Right hindlimb (tissue), 1 donor: Measurements from ENCODE around the gene EN2.

Experiments
- DNase-seq: peaks from one replicate; pipeline ENCODE4 v3.0.0-alpha.2; 2018

EN2 gene

DNA sequence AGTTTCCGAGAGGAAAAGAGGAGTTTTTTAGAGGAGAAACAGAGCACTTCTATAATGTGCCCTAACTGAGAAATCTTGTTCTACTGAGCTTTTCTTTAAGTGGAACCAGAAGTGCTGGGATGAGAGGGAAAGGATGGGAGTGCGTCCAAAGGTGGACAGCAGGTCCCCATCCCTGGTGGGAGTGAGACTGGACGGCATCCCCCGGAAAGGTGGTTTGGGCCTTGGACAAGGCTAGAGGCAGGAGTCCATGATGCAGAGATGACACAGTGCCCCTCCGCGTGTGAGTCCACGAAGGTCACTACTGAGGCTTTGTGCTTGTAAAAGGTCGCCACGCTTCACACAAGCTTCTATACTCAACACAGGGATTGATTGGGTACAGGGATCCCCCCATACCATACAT lies 6.1 kb upstream of the EN2 start:
- no peak for DNase-seq

DNA sequence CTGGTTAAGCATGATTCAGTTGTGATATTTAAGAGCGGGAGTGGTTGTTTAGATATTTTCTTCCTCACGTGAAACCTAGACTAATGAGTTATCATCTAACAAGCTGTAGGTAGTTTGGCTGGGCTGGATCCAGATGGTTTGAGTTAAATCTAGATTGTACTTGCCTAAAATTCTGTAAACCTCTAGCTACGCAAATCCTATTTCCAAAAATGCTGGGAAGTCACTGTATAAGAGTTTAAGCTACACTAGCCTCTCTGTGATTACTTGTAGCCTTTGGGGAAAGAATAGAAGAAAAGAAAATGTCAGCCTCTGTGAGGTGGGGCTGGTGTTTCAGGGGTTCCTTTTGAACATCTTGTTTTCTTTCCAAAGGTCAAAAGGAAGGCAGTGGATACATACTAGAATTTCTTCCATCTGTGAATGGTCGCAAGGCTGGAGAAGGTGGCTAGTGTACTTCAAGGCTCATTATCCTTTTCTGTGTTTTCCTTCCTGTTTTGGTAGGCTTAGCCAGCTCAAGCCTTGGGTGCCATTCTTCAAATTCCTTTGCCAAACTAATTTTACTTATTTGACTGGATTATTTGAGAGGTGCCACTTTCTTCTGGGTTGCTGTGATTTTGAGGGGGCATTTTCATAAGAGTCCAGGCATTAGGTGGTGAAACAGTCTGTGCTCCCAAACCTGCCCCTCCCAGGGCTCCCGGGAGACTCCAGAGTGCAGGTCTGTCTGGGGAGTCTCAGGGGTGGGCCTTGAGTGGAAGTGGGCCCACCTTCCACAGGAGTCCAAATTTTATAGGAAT lies 5.2 kb upstream of the EN2 start:
- DNase-seq = no peak

DNA sequence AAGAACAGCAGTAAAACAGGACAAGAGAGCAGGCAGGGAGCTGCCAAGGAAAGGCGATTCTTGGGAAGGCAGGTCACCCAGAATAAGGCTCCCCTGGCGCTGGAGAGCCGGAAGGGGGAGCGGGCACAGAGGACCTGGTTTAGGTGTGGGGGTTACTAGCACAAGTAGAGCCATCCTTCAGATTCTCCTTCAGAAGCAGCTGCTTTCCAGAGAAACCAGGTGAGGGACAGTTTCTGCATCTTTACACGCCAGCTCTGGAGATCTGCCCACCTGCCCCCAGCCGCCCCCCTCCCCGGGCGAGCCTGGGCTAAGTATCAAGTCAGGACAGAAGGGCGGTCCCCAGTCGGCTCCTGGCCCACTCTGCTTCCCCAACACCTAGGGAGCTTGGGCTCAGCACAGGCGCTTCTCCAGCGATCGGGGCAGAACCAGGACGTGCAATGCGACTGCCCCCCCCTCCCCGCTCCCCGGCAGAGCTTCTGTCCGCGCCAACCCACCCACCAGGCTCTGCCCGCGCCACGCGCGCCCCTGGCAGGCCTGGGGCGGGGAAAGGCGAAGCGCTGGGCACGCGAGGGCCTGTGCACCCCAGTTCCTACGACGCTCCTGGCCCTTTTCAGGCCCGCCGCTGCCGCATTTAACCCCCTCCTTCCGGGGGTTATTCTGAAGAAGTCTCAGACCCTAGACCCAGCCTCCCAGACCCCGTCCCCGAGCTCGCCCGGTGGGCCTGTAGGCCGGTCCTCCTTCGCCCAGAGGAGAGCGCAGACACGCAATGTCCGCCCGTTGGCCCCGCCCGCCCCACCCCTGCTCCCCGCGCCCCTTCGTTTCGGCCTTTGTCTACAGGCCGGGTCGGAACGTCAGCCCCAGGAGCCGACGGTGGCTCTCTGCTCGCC lies 4.4 kb upstream of the EN2 start:
- DNase-seq = no peak

DNA sequence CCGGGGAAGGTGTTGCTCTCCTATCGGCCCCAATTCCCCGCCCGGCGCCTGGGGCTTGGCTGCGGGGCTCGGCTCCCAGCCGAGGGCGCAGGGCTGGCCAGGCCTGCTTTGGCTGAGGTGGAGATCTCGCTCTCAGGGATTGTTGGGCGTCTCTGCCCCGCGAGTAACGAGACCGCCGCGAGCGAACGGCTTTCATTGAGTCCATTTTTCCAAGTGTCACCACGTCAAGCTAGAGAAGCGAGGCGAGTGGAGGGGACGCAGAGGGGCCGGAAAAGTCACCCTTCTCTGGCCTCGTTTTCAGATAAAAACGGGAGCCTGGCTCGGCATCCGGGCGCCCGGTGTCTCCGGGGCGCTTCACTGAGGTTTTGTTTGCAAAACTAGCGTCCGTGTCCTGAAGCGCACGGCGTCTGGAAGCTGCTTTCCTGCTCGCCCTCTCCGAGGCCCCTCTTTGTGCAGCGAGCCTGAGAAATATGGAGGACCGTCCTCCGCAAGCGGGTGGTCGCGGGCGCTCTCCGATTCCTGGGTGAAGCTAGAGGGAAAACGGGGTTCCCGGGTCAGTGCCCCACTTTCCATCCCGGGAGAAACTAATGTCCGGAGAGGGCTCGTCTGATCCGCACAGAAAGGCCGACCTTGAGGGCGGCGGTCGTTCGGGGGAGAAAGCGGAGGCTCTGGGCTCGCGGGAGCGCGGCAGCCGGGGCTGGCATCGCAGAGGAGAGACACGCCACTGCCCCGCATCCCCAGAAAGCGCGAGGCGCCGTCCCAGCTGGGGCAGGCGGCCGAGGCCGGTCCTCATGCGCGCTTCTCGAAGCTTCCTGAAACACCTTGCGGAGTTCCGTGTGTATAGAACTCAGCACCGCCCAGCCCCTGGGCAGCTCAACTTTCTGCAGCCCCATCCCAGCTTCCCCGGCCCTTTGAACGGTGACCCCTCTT lies 3.5 kb upstream of the EN2 start:
- DNase-seq = no peak

DNA sequence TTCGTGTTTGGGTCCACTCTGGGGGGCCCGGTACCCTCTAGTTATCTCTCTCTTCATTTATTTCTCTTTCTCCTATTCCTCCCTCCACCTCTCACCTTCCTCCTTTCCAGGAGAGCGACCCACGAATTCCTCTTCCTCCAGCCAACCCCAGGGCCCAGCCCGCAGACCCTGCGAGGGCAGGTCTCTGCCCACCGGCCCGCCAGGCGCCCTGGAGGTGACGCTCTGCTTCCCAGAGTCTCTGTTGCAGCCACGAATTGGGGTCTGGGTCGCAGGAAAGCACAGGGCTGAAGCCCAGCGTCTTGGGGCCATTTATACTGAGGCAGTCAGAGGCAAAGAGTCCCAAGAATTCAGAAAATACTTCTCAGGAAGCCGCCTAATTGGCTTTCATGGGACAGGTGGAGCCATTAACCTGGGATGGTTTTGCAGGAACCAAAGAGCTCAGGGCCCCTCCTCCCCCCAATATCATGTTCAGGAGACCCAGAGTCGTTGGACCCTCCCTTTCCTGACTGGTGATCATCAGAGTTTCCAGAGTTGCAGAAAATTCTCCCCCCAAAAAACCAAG lies 2.7 kb upstream of the EN2 start:
- no peak for DNase-seq

DNA sequence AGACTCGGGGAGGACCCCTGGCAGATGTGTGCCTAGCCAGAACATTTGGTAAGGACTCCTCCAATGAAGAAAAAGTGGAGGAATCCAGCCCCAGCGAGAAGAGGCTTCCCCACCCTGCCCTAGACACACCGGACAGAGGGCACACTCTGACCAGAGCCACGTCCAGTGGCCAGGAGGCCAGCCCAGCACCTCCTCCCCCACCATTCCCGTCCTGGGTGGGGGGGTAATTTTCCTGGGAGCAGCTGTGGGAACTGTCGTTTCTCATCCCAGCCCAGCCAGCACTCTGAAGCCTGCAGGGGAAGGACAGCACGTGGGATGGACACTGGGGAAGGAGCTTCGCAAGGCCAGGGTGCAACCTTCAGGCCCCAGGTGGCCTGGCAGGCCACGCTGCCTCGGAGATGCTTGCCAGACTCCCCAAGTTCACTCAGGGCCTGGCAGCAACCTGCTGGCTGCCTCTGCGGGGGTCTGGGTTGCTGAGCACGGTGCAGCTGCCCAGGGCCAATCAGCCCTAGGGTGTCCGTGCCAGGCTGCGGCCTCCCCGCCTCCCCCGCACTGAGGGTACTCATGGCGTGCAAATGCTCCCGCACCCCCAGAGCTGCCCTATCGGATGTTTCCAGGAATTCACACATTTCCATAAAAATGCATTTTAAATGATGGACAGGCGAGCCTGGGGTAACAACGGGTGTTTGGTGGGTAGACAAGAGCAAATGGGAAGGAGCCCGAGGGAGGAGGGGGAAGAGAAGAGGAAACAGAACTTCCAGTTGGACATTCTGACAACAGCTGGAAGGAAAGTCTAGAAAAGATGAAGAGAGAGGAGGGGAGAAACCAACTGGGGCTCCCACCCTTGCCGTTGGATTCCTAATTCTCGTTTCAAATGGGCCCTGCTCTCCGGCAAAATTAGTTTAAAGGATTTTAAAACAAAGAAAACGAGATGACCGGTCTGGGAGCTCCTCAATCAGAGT lies 1.9 kb upstream of the EN2 start:
- no peak for DNase-seq

DNA sequence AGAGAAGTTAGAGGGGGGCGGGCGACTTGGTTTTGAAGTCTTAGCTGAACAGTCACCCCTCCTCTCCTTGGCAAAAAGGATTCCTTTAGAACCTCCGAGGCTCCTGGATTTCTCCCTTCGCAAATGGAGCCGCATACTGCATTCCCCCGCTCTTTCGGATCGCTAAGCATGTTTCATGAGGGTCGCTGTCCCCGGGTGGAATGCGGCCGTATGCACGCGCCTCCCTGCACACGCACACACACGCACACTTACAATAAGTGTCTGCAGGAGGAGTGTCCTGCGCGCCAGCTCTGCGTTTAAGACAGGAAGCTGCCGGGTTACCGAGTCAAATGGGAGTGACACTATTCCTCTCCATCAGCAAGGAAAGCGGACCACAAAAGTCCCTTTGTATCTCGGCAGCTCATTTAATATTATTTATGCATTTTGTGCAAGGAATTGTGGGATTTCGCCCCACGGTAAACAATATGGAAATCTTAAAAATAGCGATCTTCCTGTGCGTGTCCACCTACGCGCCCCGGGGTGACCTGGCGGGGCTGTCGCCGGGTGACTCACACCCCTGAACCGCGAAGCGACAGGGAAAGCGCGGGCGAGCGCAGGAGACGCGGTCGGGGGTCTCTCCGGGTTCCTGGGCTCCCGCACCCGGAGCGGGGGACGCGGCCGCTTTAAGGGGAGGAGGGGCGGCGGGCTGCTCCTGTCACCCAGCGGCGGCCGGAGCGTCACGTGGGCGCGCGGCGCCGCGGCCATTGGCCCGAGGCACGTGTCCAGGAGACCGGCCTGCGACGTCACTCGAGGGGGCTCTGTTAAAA lies 988 bp upstream of the EN2 start:
- peak; percentile 88 for DNase-seq

DNA sequence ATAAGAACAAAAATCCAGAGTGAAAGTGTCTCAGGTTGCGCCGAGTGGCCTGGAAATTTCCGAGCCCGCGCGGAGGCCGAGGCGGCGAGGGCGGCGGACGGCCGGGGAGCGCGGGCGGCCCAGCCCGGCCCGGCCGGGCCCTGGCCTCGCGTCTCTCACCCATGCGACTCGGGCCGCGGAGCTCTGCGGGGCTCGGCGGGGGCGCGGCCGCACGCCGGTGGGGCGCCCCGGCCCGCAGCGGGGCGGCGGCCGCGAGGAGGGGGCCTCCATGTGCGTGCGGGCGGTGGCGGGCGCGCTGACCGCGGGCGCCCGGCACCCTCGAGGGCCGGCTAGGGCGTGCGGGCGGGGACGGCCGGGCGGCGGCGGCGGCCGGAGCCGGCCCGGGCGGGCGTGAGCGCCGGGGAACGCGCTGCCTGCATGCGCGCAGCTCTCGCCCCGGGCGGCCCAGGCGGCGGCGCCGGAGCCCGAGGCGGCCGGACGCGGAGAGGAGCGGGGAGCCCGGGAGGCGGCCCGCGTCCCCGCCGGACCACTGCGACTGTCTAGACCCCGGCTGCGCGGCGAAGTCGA lies 302 bp upstream of the EN2 start:
- no peak for DNase-seq

DNA sequence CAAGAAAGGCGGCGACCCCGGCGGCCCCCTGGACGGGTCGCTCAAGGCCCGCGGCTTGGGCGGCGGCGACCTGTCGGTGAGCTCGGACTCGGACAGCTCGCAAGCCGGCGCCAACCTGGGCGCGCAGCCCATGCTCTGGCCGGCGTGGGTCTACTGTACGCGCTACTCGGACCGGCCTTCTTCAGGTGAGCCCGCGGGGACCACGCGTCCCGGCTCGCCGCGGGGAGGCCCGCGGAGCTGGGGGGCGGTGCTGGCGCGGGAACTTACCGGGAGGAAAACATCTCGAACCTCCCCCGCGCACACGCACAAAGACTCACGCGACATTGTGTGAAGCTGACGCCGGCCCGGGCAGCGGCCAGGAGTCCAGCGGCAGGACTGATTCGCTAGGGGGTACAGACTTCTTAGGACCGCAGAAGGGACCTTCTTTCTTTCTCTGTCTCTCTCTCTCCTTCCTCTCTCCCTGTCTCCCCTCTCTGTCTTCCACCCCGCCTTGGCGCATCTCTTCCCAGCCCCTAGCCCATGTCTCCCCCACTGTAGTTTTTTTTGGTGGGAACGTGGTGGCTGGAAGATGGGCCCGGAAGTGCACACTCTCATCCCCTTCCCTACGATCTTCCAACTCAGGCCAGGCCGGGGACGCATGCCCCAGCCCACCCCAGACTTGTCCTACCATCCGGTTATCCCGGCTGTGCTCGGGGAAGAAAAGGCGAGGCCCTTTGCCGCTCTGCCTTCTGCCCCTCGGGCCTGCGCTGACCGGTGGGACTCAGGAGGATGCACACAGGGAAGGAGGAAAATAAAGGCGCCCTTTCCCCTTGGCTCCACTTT lies 1.2 kb downstream of the EN2 start:
- no peak for DNase-seq

DNA sequence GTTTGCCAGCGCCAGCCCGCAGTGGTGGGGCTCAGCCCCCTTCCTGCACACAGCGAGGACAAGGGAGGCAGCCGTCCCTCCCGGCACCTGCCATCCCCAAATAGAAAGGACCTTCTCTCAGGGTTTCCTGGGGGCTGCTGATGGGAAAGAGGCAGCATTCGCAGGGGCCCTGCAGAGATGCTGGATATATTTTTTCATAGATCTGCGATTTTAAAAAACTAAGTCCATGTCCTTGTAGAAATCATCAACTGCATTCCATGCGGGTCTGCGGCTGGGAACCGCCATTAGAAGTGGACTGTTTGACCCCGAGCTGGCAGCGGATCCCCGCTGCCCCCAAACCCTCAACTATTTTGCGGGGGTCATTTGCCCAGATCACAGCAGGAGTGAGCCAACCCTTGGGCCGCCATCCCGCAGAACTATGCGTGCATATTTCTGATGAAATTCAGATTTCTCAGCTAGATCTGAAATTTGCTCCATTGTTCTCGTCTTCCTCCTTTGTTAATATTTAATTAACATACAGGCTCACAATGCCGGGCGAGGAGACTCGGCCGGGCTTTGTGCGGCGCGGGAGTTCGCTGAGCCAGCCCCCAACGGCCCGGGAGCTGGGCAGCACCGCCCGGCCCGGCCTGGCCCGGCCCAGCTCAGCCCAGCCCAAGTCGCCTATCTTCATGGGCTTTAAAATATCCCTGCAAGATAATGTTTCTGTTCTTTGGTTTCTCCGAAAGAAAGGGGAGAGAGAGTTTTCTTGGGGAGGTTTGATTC lies 2.0 kb downstream of the EN2 start:
- DNase-seq = no peak

DNA sequence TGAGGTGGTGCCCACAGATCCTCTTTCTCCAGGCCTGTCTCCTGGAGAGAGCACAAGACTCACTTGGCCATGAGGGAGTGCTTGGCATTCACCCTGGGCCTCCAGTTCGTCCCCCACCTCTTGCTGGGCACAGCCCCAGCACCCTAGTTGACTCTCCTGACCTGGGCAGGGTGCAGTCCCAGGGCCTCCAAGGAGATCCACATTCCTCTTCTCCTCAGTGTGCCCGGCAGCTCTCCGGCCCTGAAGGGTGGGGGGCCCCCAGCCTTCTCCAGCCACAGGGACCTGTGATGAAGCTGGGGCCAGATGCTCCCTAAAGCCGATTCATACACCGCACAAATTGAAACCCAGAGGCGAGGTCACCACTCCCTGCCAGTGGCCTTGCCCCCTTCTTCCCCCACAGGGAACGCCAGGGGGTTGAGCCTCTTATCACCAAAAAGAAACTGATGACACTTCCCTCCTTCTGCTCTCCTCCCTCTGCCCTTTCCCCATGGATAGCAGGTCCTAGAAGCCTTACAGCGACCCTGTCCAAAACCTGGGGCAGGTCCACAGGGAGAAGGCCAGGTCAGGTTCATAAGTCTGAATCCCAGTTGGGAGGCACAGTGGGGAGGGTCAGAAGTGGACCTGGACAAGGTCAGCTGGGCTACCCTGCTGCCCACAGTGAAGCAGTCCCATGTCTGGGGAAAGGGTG lies 3.1 kb downstream of the EN2 start:
- DNase-seq = no peak

DNA sequence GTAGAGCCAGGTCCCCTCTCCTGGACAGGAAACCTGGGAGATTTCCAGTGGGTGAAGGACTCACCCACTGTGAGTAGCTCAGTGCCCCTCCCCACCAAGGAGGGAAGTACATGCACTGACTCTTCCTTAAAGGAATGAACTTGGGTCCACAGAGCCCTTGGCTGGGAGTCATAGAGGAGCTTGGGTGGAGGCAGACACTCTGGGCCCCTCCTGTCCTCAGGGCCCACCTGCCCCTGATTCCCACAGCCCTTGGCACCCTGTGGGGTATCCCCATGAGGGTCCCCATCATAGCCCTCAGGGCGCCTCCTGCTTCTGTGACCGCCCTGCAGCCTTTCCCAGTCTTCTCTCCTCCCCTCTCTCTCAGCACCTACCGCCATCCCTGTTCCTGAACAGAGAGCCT lies 3.7 kb downstream of the EN2 start:
- no peak for DNase-seq

DNA sequence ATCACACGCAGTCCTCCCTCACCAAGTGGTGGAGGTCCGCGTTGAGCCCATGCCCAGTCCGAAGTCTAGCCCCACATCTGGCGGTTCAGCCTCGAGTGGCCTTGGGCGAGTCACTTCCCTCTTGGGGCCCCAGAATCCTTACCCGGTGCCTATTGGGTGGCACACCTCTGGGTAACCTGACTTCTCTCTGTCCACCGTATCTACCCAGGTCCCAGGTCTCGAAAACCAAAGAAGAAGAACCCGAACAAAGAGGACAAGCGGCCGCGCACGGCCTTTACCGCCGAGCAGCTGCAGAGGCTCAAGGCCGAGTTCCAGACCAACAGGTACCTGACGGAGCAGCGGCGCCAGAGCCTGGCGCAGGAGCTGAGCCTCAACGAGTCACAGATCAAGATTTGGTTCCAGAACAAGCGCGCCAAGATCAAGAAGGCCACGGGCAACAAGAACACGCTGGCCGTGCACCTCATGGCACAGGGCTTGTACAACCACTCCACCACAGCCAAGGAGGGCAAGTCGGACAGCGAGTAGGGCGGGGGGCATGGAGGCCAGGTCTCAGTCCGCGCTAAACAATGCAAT lies 4.3 kb downstream of the EN2 start:
- DNase-seq = no peak

DNA sequence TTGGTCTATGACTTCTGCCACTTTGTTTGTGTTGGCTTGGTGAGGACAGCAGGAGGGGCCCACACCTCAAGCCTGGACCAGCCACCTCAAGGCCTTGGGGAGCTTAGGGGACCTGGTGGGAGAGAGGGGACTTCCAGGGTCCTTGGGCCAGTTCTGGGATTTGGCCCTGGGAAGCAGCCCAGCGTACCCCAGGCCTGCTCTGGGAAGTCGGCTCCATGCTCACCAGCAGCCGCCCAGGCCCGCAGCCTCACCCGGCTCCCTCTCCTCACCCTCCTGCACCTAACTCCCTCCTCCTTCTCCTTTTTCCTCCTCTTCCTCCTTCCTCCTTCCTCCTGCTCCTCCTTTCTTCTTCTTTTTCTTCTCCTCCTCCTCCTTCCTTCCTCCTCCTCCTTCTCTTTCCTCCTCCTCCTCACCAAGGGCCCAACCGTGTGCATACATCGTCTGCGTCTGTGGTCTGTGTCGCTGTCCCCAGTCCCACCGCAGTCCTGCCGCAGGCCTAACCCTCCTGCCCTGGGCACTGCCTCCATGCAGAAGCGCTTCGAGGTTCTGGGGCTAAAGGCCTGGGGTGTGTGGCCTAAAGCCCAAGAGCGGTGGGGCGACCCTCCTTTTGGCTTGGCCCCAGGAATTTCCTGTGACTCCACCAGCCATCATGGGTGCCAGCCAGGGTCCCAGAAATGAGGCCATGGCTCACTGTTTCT lies 5.3 kb downstream of the EN2 start:
- DNase-seq = no peak

DNA sequence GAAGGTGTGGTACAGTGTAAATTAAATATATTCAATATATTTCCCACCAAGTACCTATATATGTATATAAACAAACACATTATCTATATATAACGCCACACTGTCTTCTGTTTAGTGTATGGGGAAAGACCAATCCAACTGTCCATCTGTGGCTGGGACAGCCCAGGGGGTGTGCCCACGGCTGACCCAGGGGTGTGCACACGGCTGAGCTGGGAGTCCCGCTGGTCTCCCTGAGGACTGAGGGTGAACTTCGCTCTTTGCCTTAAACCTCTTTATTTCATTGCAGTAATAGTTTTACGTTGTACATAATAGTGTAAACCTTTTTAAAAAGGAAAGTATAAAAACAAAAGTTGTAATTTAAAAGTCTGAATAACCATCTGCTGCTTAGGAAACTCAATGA lies 6.3 kb downstream of the EN2 start:
- no peak for DNase-seq

DNA sequence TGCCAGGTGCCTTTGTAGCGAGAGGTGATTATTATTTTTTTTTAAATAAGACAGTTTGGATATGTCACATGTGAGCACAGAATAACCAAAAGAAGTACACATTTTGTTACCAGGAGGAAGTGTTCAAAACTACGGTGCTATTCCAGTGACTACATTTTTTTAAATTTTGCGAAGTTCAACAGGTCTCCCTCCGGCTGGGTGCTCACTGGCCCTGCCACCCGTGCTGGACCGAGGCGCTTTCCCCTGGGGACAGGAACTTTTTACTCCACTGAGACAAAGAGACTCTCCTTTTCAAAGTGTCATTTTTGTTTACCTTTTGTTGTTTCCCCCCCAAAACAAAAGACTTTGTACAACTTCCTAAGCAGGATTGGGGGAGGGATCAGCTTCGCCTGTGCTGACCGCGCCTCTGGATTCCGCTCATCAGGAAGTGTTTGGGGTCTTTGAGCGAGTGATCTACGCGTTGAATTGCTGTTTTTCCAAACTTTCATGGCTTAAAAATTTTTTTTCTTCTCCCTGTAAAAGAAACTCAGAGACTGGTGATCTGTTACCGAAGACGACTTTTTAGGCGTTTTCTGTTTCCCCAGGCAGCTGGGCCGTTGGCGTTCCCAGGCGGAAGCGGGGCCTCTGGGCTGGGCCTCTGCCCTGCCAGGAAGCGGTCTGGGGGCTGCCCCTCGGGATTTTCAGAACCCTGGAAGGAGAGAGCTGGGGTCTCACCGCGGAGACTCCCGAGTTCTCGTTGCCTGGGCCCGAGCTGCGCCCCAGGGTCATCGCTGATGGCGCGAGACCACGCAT lies 7.2 kb downstream of the EN2 start:
- no peak for DNase-seq
